Raji (cell line): ENCODE measurements around the gene DIP2C.

Experiments
- POLR2A ChIP-seq: IDR thresholded peaks from 2 replicates; pipeline ENCODE4 v1.6.1; 2011; ENCODE audit warnings: low read depth, low read length, control low read depth; ENCODE audit not compliant: insufficient read depth

The DIP2C gene

GRCh38 chr10:420154-421121, 269.0 kb downstream of the DIP2C start:
- no peak for TF ChIP-seq POLR2A

DNA sequence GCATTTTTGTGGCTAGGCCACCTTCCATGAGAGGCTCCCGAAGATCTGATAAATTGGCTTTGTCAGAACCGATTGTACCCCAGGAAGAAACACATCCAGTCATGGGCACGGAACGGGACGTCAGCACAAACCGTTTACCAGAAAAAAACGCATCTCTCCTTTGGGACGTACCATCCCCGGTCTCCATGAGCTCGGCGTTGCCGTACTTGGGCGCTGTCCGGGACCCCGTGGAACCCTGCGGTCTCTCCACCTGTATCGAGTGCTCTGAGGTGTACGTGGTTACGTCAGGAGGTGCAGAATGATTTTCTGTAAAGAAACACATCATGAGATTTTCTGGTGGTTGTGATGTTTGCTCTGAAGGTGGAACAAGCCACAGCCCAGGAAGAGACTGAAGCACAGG, 270.6 kb downstream of the DIP2C start:
- no peak for TF ChIP-seq POLR2A

DNA sequence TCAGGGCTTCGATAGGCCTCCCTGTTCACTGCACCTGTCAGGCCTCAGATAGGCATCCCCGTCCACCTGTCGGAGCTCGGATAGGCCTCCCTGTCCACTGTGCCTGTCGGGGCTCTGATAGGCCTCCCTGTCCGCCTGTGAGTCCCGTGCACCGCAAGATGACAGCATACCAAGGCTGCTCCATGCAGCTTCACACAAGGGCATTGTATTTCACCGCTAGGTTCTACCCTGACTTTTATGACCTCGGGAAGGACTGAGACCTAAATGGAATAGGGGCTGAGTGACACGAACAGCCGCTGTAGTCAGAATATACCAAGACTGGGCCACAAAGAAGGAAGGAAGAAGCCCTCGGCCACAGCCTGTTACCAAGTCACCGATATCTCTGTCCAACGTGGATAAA, 271.2 kb downstream of the DIP2C start:
- TF ChIP-seq POLR2A = no peak

- no peak for TF ChIP-seq POLR2A
Measured at GRCh38 chr10:416091-416515, 273.4 kb downstream of the DIP2C start.

DNA sequence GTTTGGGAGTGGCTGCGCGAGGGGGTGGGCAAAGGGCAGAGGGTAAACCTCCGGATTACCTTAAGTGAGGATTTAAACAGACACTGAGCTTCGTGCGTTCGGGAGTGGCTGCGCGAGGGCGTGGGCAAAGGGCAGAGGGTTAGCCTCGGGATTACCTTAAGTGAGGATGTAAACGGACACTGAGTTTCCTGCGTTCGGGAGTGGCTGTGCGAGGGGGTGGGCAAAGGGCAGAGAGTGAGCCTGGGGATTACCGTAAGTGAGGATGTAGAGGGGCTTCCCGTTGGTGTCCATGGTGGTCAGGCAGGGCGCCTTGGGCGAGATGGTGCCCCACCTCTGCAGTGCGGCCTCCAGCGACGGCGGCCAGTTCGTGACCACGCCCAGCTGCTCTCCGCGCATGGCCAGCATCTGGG, 275.8 kb downstream of the DIP2C start:
- TF ChIP-seq POLR2A = no peak

DNA sequence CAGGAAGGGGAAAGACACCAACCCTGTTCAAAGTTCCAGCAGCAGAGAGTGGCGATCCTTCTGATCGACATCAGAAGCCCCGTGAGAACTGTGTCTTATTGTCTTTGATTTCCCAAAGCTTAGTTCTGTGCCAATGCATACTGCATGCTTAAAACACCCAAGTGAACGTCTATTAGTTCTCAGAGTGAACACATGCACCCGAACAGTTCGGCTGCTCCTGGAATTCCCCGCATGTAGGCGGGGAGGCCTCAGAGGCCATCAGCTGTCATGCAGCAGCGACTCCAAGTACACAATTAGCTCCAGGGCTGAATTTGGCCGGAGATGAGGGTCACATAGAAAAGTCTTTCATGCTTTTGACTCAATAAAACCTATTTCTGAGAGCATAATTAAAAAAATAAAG, 277.4 kb downstream of the DIP2C start:
- TF ChIP-seq POLR2A = no peak

DNA sequence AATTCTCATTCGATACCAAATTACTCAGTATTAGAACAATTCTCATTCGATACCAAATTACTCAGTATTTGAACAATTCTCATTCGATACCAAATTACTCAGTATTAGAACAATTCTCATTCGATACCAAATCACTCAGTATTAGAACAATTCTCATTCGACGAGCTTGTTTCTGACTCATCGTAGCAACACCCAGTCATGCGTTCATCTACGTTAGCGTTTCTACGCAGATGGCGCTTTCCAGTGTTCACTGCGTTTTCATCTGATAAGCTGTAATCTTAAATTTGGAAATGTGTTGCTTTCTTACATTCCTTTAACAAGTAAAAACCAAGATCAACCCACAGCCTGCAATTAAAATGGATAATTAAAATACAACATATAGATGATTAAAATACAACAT, 277.9 kb downstream of the DIP2C start:
- no peak for TF ChIP-seq POLR2A

DNA sequence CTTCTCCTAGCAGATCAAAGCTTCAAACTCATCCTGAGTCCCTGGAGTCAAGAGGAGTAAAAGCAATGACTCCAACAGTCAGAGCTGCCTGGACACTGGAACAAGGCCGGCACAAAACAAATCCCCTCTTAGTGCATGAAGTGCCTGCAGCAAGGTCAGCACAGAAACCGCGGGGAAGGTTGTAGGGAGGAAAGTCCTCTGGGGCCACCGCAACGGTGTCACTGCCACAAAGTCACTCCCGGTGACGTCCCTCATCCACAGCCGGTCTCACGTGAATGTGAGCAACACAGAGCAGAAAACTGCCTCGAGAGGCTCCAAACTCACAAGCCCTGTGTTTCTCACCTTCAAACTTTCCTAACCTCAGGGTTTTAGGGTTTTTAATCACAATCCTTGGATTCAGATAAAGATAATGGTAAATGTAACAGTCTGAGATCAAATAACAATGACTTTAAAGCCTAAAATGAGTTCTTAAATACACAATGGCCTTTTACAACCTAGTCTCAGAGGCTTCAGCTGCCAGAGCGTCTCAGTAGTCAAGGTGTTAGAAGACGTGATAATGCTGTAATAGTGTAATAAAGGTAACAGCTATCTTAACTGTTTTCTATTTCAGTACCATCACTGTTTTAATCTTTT, 279.9 kb downstream of the DIP2C start:
- no peak for TF ChIP-seq POLR2A

- no peak for TF ChIP-seq POLR2A
Measured at GRCh38 chr10:408236-408635, 281.2 kb downstream of the DIP2C start.

DNA sequence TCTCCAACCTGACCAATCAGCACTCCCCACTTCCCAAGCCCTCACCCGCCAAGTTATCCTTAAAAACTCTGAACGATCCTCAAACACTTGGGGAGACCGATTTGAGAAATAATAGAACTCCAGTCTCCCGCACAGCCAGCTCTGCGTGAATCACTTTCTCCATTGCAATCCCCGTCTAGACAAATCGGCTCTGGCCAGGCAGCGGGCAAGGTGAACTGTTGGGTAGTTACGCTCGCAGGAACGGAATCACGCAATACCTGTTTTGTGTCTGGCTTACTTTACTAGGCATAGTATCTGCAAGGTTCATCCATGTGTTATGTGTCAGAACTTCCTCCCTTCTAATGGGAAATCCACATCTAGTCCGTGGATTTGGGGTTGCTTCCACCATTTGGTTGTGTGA, 282.5 kb downstream of the DIP2C start:
- TF ChIP-seq POLR2A = no peak

GRCh38 chr10:405648-406047, 283.8 kb downstream of the DIP2C start:
- no peak for TF ChIP-seq POLR2A

DNA sequence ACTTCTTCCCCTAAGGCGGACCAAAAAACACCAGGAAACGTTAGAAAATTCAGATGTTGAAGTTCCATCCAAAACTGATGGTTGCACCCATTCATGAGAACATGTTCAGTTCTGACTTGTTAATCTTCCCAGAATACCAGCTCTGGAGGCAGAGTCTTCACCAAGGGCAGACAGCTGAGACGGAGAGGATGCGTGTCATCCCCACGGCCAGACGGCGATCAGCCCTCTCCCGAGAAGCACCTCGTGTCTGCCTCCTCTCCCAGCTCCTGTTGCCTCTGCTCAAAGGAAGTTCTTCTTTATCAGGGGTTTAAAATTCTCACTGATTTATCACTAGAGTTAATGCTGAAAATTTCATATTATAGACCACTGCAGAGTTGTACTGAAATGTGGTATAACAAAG, 284.5 kb downstream of the DIP2C start:
- no peak for TF ChIP-seq POLR2A

- TF ChIP-seq POLR2A = no peak
Measured at GRCh38 chr10:404346-404745, 285.1 kb downstream of the DIP2C start.

DNA sequence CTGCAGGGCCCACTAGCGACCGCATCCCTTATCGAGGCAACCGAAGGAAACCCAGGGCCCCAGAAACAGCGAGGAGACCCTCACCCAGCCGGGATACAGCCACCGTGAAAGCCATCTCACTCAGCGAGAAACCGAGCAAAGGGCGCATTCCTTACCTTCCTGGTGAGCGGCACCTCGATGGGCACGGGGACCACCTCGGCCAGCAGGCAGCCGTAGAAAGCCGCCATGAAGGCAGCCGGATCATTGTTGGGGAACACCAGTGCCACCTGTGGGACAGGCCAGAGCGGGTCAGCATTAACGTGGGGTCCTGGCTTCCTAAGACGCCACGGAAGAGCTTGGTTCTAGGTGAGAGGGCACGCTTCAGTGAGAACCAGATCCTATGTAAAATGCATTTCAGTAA, 290.5 kb downstream of the DIP2C start:
- TF ChIP-seq POLR2A = no peak

GRCh38 chr10:397321-398068, 292.0 kb downstream of the DIP2C start:
- TF ChIP-seq POLR2A = no peak
